GM23338 (cell line): ENCODE data around the gene UGCG.

ENCODE experiments used
- CREB1 ChIP-seq: fragments of 250-450 bp; sonication (Bioruptor Pico); IDR thresholded peaks from 2 replicates; pipeline ENCODE4 v1.5.0; 2020; ENCODE audit warnings: low read depth, mild to moderate bottlenecking, moderate library complexity
- EZH2 ChIP-seq: fragments of 200-600 bp; sonication (generic); IDR thresholded peaks from one replicate; pipeline ENCODE4 v1.8.0; 2017; ENCODE audit warnings: antibody characterized with exemption, mild to moderate bottlenecking, low read depth; ENCODE audit not compliant: unreplicated experiment
- EZH2phosphoT487 ChIP-seq: fragments of 200-600 bp; sonication (generic); IDR thresholded peaks from one replicate; pipeline ENCODE4 v1.8.1; 2018; ENCODE audit warnings: antibody characterized with exemption; ENCODE audit not compliant: unreplicated experiment
- JUNB ChIP-seq: IDR thresholded peaks from one replicate; pipeline ENCODE4 v1.6.1; 2016; ENCODE audit warnings: antibody characterized with exemption; ENCODE audit not compliant: unreplicated experiment
- POLR2AphosphoS5 ChIP-seq: IDR thresholded peaks from 2 replicates; pipeline ENCODE4 v1.6.1; 2016; ENCODE audit warnings: antibody characterized with exemption, low read depth
- STAT1 ChIP-seq: IDR thresholded peaks from one replicate; pipeline ENCODE4 v1.6.1; 2016; ENCODE audit warnings: antibody characterized with exemption; ENCODE audit not compliant: unreplicated experiment
- ZNF114 ChIP-seq: fragments of 250-450 bp; sonication (Bioruptor Pico); IDR thresholded peaks from 2 replicates; pipeline ENCODE4 v1.5.0; 2020; ENCODE audit warnings: mild to moderate bottlenecking, moderate library complexity
- ZNF331 ChIP-seq: fragments of 250-450 bp; sonication (Bioruptor Pico); IDR thresholded peaks from 2 replicates; pipeline ENCODE4 v1.5.0; 2020; ENCODE audit warnings: low read depth, mild to moderate bottlenecking, moderate library complexity
- TF ChIP-seq, protein P1 (sequence below): IDR thresholded peaks from one replicate; pipeline ENCODE4 v1.6.1; 2018; ENCODE audit warnings: antibody characterized with exemption; ENCODE audit not compliant: unreplicated experiment
- TF ChIP-seq, protein P2 (sequence below), 2 experiments: fragments of 200-600 bp in 1 of 2; sonication (generic) in 1 of 2; conservative IDR thresholded peaks; 2 replicates each; pipeline versions ENCODE4 v1.5.1 to v1.6.1; 2016 to 2017; ENCODE audit warnings: antibody characterized with exemption in 2 of 2, low read depth in 2 of 2, mild to moderate bottlenecking in 2 of 2, moderate library complexity in 1 of 2
- TF ChIP-seq, protein P3 (sequence below): IDR thresholded peaks from 2 replicates; pipeline ENCODE4 v1.6.1; 2016; ENCODE audit warnings: antibody characterized with exemption
- TF ChIP-seq, protein P4 (sequence below): fragments of 250-450 bp; sonication (Bioruptor Pico); IDR thresholded peaks from 2 replicates; pipeline ENCODE4 v1.5.0; 2020; ENCODE audit warnings: mild to moderate bottlenecking, moderate library complexity

DNA sequence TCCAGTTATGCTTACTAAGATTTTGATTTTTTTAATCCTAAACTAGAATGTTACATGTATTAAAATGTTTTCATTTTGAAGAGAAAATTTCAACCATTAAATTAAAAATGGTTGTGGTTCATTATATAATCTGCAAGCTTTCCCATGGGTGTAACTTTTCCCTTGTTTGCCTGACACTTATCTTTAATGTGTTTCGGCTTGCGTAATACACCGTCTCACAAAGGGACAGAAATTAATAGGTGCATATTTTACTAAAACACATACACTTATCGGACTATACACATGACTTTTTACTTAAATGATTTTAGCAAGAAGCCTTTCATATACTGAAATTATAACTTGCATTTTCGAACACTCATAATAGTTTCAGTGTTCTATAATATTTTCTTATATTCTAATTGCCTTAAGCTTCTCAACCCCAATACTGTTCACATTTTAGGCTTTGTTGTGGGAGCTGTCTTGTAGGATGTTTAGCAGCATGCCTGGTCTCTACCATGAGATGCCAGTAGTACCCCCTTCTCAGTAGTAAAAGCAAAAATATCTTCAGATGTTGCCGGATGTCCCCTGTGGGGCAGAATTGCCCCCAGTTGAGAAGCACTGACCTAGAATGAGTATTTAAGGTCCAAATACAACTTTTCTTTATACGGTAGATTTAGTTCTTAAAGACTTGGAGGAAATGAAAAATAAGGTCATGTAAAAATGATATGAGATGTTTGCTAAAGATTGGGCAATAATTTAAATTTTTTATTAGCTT is 28.6 kb downstream of the UGCG start:
- TF ChIP-seq, protein P1, sequence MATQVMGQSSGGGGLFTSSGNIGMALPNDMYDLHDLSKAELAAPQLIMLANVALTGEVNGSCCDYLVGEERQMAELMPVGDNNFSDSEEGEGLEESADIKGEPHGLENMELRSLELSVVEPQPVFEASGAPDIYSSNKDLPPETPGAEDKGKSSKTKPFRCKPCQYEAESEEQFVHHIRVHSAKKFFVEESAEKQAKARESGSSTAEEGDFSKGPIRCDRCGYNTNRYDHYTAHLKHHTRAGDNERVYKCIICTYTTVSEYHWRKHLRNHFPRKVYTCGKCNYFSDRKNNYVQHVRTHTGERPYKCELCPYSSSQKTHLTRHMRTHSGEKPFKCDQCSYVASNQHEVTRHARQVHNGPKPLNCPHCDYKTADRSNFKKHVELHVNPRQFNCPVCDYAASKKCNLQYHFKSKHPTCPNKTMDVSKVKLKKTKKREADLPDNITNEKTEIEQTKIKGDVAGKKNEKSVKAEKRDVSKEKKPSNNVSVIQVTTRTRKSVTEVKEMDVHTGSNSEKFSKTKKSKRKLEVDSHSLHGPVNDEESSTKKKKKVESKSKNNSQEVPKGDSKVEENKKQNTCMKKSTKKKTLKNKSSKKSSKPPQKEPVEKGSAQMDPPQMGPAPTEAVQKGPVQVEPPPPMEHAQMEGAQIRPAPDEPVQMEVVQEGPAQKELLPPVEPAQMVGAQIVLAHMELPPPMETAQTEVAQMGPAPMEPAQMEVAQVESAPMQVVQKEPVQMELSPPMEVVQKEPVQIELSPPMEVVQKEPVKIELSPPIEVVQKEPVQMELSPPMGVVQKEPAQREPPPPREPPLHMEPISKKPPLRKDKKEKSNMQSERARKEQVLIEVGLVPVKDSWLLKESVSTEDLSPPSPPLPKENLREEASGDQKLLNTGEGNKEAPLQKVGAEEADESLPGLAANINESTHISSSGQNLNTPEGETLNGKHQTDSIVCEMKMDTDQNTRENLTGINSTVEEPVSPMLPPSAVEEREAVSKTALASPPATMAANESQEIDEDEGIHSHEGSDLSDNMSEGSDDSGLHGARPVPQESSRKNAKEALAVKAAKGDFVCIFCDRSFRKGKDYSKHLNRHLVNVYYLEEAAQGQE, result no peak
- TF ChIP-seq, protein P2, sequence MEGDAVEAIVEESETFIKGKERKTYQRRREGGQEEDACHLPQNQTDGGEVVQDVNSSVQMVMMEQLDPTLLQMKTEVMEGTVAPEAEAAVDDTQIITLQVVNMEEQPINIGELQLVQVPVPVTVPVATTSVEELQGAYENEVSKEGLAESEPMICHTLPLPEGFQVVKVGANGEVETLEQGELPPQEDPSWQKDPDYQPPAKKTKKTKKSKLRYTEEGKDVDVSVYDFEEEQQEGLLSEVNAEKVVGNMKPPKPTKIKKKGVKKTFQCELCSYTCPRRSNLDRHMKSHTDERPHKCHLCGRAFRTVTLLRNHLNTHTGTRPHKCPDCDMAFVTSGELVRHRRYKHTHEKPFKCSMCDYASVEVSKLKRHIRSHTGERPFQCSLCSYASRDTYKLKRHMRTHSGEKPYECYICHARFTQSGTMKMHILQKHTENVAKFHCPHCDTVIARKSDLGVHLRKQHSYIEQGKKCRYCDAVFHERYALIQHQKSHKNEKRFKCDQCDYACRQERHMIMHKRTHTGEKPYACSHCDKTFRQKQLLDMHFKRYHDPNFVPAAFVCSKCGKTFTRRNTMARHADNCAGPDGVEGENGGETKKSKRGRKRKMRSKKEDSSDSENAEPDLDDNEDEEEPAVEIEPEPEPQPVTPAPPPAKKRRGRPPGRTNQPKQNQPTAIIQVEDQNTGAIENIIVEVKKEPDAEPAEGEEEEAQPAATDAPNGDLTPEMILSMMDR (conservative IDR thresholded peaks at IDR 0.05; ENCODE audit: low read depth in 2 of 2), result no peak
- no peak for TF ChIP-seq EZH2
- no peak for TF ChIP-seq JUNB
- TF ChIP-seq POLR2AphosphoS5, result no peak
- no peak for TF ChIP-seq ZNF114 (CRISPR knock-in tag)
- TF ChIP-seq EZH2phosphoT487, result no peak
- TF ChIP-seq ZNF331 (CRISPR knock-in tag), result no peak
- TF ChIP-seq, protein P3, sequence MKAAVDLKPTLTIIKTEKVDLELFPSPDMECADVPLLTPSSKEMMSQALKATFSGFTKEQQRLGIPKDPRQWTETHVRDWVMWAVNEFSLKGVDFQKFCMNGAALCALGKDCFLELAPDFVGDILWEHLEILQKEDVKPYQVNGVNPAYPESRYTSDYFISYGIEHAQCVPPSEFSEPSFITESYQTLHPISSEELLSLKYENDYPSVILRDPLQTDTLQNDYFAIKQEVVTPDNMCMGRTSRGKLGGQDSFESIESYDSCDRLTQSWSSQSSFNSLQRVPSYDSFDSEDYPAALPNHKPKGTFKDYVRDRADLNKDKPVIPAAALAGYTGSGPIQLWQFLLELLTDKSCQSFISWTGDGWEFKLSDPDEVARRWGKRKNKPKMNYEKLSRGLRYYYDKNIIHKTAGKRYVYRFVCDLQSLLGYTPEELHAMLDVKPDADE, result no peak
- TF ChIP-seq, protein P4, sequence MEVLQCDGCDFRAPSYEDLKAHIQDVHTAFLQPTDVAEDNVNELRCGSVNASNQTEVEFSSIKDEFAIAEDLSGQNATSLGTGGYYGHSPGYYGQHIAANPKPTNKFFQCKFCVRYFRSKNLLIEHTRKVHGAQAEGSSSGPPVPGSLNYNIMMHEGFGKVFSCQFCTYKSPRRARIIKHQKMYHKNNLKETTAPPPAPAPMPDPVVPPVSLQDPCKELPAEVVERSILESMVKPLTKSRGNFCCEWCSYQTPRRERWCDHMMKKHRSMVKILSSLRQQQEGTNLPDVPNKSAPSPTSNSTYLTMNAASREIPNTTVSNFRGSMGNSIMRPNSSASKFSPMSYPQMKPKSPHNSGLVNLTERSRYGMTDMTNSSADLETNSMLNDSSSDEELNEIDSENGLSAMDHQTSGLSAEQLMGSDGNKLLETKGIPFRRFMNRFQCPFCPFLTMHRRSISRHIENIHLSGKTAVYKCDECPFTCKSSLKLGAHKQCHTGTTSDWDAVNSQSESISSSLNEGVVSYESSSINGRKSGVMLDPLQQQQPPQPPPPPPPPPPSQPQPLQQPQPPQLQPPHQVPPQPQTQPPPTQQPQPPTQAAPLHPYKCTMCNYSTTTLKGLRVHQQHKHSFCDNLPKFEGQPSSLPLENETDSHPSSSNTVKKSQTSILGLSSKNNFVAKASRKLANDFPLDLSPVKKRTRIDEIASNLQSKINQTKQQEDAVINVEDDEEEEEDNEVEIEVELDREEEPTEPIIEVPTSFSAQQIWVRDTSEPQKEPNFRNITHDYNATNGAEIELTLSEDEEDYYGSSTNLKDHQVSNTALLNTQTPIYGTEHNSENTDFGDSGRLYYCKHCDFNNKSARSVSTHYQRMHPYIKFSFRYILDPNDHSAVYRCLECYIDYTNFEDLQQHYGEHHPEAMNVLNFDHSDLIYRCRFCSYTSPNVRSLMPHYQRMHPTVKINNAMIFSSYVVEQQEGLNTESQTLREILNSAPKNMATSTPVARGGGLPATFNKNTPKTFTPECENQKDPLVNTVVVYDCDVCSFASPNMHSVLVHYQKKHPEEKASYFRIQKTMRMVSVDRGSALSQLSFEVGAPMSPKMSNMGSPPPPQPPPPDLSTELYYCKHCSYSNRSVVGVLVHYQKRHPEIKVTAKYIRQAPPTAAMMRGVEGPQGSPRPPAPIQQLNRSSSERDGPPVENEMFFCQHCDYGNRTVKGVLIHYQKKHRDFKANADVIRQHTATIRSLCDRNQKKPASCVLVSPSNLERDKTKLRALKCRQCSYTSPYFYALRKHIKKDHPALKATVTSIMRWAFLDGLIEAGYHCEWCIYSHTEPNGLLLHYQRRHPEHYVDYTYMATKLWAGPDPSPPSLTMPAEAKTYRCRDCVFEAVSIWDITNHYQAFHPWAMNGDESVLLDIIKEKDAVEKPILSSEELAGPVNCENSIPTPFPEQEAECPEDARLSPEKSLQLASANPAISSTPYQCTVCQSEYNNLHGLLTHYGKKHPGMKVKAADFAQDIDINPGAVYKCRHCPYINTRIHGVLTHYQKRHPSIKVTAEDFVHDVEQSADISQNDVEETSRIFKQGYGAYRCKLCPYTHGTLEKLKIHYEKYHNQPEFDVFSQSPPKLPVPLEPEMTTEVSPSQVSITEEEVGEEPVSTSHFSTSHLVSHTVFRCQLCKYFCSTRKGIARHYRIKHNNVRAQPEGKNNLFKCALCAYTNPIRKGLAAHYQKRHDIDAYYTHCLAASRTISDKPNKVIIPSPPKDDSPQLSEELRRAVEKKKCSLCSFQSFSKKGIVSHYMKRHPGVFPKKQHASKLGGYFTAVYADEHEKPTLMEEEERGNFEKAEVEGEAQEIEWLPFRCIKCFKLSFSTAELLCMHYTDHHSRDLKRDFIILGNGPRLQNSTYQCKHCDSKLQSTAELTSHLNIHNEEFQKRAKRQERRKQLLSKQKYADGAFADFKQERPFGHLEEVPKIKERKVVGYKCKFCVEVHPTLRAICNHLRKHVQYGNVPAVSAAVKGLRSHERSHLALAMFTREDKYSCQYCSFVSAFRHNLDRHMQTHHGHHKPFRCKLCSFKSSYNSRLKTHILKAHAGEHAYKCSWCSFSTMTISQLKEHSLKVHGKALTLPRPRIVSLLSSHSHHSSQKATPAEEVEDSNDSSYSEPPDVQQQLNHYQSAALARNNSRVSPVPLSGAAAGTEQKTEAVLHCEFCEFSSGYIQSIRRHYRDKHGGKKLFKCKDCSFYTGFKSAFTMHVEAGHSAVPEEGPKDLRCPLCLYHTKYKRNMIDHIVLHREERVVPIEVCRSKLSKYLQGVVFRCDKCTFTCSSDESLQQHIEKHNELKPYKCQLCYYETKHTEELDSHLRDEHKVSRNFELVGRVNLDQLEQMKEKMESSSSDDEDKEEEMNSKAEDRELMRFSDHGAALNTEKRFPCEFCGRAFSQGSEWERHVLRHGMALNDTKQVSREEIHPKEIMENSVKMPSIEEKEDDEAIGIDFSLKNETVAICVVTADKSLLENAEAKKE, result no peak
- TF ChIP-seq CREB1 (CRISPR knock-in tag), result no peak
- TF ChIP-seq STAT1, result no peak
